Osteoblast (primary cell): ENCODE results near the gene P4HA2. TPM values are rescaled to one million over a fixed set of nuclear protein-coding genes. Genes with fewer than 3 reads are reported as not detected.

Experiments
- DNase-seq: peaks from one replicate; pipeline ENCODE4 v3.0.0; 2011; ENCODE audit warnings: low spot score, mixed read lengths; ENCODE audit not compliant: insufficient read length; ENCODE audit errors: missing footprints
- H2AFZ ChIP-seq: 2 replicates; pipeline ENCODE4 v1.6.0; 2011; ENCODE audit warnings: mild to moderate bottlenecking, low read length
- H3K27ac ChIP-seq: 2 replicates; pipeline ENCODE4 v1.5.1; 2011; ENCODE audit warnings: mild to moderate bottlenecking, low read depth, low read length, moderate library complexity
- H3K27me3 ChIP-seq: 2 replicates; pipeline ENCODE4 v1.6.0; 2012; ENCODE audit warnings: mild to moderate bottlenecking, control low read depth, inconsistent platforms, low read length, moderate library complexity; ENCODE audit not compliant: insufficient read depth
- H3K36me3 ChIP-seq: 2 replicates; pipeline ENCODE4 v1.5.1; 2011; ENCODE audit warnings: mild to moderate bottlenecking, low read length, control low read depth, moderate library complexity; ENCODE audit not compliant: insufficient read depth
- H3K4me1 ChIP-seq: 2 replicates; pipeline ENCODE4 v1.5.1; 2011; ENCODE audit warnings: mild to moderate bottlenecking, low read length, control low read depth, moderate library complexity; ENCODE audit not compliant: insufficient read depth
- H3K4me2 ChIP-seq: 2 replicates; pipeline ENCODE4 v1.6.0; 2011; ENCODE audit warnings: mild to moderate bottlenecking, low read length; ENCODE audit not compliant: insufficient read depth
- H3K4me3 ChIP-seq: fragments of 200-600 bp; sonication (generic); 3 replicates; pipeline ENCODE4 v1.5.1; 2012; ENCODE audit warnings: mild to moderate bottlenecking, low read length, inconsistent platforms; ENCODE audit not compliant: insufficient read depth
- H3K79me2 ChIP-seq: 2 replicates; pipeline ENCODE4 v1.6.0; 2012; ENCODE audit warnings: mild to moderate bottlenecking, low read length, control low read depth, inconsistent platforms; ENCODE audit not compliant: insufficient read depth
- H3K9me3 ChIP-seq: 2 replicates; pipeline ENCODE4 v1.5.1; 2011; ENCODE audit warnings: low read depth, low read length, control low read depth
- H4K20me1 ChIP-seq: 2 replicates; pipeline ENCODE4 v1.6.0; 2012; ENCODE audit warnings: mild to moderate bottlenecking, low read length, control low read depth; ENCODE audit not compliant: insufficient read depth
- total RNA-seq: library from RNA; depleted of rRNA; stranded (reverse); fragments of >200 nt; gene quantifications from 2 replicates; pipeline ENCODE4 v1.2.3, GENCODE V29; 2012
- TF ChIP-seq, protein P1 (sequence below): IDR thresholded peaks from 2 replicates; pipeline ENCODE4 v1.5.1; 2011; ENCODE audit warnings: mild to moderate bottlenecking, low read depth, low read length, moderate library complexity; ENCODE audit errors: extremely low read depth

P4HA2 gene
- total RNA-seq, 1 donor = 186 TPM

DNA sequence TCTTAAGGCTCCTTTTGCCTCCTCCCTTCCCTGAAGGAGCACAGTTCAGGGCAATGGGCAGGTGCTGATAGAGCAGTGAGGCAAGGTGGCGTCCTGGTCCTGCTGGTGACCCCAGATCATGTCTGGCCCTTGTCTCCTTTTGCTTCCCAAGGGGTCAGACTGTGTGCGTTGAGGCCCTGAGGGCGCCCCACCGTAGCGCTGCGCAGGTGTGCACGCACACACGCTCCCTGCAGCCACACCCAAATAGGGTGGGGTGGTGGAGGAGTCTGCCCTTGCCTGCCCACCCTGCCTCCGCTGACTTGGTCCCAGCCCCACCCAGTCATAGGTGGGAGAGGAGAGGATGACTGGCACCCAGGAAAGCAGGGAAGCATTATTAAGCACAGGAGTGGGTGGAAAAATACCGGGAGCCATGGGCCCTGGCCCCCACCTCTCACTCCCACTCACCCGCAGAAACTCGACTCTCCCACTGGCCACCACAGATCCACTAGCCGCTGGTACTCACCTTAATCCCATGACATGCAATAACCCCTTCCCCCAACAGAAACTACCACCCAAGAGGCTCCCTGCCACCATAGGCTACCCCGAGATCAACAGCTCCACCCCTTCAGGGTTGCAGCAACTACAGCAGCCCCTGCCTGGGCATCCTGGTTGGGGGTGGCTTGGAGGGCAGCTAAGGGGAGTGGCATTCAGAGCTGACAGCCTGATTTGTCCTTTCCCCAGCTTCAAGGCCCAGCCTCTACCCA, 46.6 kb upstream of the P4HA2 start:
- no peaks in the 10 kb centered on the region for H3K9me3 ChIP-seq

DNA sequence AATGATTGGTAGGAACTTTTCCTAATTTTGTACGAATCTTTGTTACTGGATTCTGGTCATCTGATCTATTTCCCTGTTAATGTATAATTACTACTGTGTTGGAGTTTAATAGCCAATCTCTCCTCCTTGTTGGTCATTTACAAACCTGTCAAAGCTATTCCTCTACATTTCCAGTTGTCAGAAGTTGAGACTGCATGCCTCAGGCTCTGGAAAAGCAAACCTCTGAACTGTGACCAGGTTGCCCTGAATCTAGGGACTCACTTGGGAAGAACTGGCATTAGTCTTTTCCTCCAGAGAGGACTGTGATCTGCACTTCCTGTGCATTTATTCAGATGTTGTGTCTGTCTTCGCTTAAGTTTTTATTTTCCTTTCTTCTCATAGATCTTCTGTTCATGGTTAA, 46.0 kb upstream of the P4HA2 start:
- Histone ChIP-seq H3K27ac (no peak overlapping the region), H3K4me1 (peaks cover 8% of the 10 kb centered on the region), H3K79me2 (no peaks in the 10 kb centered on the region), H3K9me3 (no peaks in the 10 kb centered on the region), H3K36me3 (peaks cover 55% of the 10 kb centered on the region), H3K4me2 (no peak overlapping the region), H4K20me1 (peaks cover 46% of the 10 kb centered on the region), H3K27me3 (no peaks in the 10 kb centered on the region), H2AFZ (no peak overlapping the region), H3K4me3 (no peak overlapping the region)
- DNase-seq = peak; percentile 49
- TF ChIP-seq, protein P1, sequence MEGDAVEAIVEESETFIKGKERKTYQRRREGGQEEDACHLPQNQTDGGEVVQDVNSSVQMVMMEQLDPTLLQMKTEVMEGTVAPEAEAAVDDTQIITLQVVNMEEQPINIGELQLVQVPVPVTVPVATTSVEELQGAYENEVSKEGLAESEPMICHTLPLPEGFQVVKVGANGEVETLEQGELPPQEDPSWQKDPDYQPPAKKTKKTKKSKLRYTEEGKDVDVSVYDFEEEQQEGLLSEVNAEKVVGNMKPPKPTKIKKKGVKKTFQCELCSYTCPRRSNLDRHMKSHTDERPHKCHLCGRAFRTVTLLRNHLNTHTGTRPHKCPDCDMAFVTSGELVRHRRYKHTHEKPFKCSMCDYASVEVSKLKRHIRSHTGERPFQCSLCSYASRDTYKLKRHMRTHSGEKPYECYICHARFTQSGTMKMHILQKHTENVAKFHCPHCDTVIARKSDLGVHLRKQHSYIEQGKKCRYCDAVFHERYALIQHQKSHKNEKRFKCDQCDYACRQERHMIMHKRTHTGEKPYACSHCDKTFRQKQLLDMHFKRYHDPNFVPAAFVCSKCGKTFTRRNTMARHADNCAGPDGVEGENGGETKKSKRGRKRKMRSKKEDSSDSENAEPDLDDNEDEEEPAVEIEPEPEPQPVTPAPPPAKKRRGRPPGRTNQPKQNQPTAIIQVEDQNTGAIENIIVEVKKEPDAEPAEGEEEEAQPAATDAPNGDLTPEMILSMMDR = no peak

More for the DNA sequence above, 46.6 kb upstream of the P4HA2 start:
- H3K27me3 ChIP-seq = no peaks in the 10 kb centered on the region
- H3K4me2 ChIP-seq = no peak overlapping the region
- no peak overlapping the region for H3K4me3 ChIP-seq
- H3K36me3 ChIP-seq = peaks cover 50% of the 10 kb centered on the region
- no peaks in the 10 kb centered on the region for H3K79me2 ChIP-seq
- H3K27ac ChIP-seq = no peak overlapping the region
- H2AFZ ChIP-seq = no peak overlapping the region
- H4K20me1 ChIP-seq = peaks cover 40% of the 10 kb centered on the region
- peaks cover 2% of the 10 kb centered on the region for H3K4me1 ChIP-seq
- TF ChIP-seq, protein P1 = no peak
- DNase-seq = peak; percentile 79

DNA sequence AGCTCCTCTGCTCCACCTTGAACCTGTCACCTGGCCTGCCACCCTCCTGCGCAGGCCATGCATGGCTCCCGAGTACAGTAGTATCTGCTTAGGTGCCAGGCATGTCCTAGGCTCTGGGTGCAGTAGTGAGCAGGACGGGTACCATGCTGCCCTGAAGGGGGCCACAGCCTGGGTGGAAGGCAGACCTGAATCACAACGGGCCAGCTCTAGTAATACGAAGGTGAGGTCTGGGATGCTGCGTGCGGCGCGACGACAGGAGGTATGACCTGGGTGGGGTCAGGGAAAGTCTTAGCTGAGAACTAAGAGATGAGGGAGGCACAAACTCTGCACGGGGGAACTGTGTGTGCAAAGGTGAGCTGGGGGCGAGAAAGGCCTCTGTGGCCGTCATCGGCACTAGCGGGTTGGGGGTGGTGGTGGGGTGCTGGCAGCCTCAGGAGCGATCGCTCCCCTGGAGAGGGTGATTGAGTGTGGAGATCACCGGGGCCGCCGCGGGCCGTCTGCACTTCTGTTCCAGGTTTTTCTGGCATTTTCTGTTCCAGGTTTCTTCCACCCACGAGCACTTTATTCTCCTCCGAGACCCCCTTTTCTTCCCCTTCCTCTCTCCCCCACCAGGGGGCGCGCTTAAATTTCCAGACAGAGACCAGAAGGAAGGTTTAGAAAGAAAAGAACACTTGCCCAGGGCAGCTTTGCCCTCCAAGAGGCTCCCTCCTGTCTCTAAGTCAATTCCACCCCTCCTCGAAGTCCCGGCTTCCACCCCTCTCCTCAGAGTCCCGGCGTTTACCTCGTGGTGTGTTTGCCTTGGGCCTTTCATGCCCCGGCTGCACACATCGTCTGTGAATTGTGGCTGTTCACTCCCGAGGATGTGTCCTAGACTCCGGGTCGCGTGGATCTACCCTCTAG, 44.9 kb upstream of the P4HA2 start:
- Histone ChIP-seq H3K27me3 (no peaks in the 10 kb centered on the region), H3K36me3 (peaks cover 66% of the 10 kb centered on the region), H3K4me3 (no peak overlapping the region), H3K27ac (no peak overlapping the region), H2AFZ (no peak overlapping the region), H4K20me1 (peaks cover 52% of the 10 kb centered on the region), H3K9me3 (no peaks in the 10 kb centered on the region), H3K4me2 (no peak overlapping the region), H3K79me2 (peaks cover 11% of the 10 kb centered on the region), H3K4me1 (peaks cover 10% of the 10 kb centered on the region)
- TF ChIP-seq, protein P1 = peak; percentile 82
- DNase-seq = peak; percentile 92
